Stimulated activated CD4-positive, alpha-beta T cell treated with anti-CD3 and anti-CD28 coated beads, Interleukin-15, amount 100 ng/mL, for 1 hour (primary cell): Measurements from ENCODE around the gene ZBTB43.
"Not testable (repeated sequence)": the region's sequence is repeated elsewhere in the genome, so short reads cannot be mapped to it uniquely, and the experiment has no call there.

Source experiments
- DNase-seq, 2 donors: peaks; one replicate each; pipeline ENCODE4 v3.0.0-alpha.2; 2020; ENCODE audit warnings: low read depth in 1 of 2, low spot score in 1 of 2

ZBTB43 gene

DNA sequence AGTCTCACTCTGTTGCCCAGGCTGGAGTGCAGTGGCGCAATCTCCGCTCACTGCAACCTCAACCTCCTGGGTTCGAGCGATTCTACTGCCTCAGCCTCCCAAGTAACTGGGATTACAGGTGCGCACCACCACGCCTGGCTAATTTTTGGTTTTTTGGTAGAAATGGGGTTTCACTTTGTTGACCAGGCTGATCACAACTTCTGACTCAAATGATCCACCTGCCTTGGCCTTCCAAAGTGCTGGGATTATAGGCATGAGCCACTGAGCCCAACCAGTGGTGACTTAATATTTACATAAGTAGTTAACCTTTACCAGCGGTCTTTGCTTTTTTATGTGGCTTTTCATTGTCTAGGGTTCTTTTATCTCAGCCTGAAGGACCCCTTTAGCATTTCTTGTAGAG lies 19.2 kb downstream of the ZBTB43 start:
- DNase-seq = not testable (repeated sequence)

- no peak for DNase-seq
Measured at GRCh38 chr9:126827227-126827626, 22.4 kb downstream of the ZBTB43 start.

DNA sequence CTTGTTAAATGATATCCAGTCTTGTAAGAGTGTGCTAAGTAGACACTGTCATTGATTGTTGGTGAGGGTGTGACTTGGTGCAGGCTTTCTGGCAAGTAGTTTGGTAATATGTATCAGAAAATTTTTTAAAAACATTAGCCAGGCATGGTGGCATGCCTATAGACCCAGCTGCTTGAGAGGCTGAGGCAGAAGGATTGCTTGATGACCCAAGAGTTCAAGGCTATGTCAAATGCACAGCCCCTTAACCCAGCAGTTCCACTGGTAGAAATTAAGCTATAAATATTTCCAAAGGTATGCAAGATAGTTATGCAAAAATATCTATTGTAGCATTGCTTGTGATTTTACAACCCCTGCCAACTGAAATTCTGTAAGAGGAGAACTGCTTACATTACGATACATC lies 24.2 kb downstream of the ZBTB43 start:
- no peak for DNase-seq

GRCh38 chr9:126830827-126831226 lies 26.0 kb downstream of the ZBTB43 start:
- DNase-seq = no peak

- DNase-seq = no peak
Measured at GRCh38 chr9:126832440-126832839, 27.6 kb downstream of the ZBTB43 start.

DNA sequence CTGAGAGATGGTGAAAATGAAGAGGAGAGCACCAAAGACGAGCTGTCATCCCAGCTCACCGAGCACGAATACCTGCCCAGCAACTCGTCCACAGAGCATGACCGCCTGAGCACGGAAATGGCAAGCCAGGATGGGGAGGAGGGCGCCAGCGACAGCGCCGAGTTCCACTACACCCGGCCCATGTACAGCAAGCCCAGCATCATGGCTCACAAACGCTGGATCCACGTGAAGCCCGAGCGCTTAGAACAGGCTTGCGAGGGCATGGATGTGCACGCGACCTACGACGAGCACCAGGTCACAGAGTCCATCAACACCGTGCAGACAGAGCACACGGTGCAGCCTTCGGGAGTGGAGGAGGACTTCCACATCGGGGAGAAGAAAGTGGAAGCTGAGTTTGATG lies 28.2 kb downstream of the ZBTB43 start:
- no peak for DNase-seq

GRCh38 chr9:126833710-126834345 lies 29.0 kb downstream of the ZBTB43 start:
- DNase-seq = no peak

DNA sequence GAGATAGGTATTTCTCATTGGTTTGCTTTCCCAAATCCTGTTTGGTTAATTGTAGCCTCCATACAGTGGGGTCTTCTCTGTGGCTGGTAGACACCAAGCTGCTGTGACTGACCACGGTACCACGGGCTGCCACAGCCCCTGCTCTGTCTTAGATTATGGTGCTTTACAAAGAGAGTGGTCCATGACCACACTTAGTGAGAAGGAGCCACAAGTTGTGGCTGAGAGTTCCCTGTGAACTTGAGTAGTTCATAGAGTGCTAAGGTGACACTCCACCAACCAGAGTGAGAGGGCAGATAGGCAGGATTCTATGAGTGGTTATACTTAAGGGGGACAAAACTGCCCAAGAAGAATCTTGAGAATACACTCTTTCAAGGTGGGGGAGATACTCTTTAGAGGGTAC lies 29.8 kb downstream of the ZBTB43 start:
- DNase-seq = no peak

DNA sequence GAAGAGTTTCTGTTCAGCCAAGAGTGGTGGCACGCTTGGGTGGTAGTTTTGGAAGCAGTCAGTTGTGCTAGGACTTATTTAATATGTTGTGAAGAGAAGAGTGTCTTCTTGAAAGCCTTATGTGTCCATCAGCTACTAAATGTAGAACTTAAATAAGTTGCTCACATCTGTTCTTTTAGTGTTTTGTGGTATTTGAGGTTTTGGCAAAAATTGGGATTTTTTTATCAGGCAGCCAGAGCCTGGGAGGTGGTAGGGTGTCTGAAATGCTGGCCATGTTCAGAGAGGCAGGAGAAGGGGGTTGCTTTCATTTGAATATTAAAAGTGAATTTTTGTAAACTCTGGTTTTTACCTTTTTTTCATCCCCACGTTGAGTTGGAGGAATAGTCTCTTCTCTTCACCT lies 31.4 kb downstream of the ZBTB43 start:
- DNase-seq = no peak

DNA sequence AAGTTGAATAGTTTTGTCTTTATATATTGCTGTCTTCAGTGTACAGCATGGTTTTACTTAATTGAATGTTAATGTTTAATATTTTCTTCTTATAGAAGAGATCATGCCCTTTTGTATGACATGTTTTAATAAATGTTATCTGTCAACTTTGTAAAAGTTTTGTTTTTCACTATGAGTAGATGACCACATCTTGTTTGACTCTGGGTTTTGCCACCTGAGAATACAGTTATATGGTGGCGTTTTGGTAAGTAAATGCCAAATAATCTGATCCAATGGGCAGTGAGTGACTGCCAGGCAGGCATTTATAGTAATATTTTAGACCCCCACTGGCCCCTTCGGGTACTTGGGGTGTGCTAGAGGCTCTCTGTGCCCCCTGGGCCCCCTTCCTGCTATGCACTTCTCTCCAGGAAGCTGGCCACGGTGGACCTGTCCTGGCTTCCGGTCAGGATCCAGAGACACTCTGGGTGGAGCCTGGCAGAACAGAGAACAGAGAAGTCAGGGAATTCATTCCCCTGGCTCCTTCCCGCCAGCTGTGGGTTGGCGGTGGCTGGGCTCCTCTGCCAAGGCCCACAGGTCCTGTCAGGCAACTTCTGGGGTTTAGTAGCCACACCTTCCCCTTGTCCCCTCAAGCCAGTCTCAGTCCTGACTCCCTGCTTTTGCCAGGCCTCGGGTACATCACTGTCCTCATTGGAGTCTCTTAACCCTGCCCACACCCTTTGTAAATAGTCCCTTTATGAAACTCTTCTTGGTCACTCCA lies 33.4 kb downstream of the ZBTB43 start:
- DNase-seq = no peak

- DNase-seq = no peak
Measured at GRCh38 chr9:126838895-126839294, 34.1 kb downstream of the ZBTB43 start.

DNA sequence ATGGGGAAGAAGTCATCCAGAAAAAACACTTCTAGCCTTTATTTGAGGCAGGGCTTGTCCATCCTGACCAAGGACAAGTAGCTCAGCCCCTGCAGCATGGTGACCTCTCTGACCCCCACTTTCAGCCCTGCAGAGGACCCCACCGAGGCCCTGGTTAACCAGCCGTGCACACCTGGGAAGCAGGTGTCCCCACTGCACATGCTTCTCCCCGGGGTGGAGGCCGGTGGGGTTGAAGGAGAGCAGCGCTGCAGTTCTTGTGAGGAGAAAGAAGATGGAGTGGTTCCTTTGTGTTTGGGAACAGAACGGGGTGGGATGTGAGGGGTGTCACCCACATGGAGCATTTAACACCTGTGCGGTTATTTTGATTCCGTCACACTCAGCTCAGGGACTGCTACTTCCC lies 34.5 kb downstream of the ZBTB43 start:
- no peak for DNase-seq

- no peak for DNase-seq
Measured at GRCh38 chr9:126842220-126842842, 37.5 kb downstream of the ZBTB43 start.

DNA sequence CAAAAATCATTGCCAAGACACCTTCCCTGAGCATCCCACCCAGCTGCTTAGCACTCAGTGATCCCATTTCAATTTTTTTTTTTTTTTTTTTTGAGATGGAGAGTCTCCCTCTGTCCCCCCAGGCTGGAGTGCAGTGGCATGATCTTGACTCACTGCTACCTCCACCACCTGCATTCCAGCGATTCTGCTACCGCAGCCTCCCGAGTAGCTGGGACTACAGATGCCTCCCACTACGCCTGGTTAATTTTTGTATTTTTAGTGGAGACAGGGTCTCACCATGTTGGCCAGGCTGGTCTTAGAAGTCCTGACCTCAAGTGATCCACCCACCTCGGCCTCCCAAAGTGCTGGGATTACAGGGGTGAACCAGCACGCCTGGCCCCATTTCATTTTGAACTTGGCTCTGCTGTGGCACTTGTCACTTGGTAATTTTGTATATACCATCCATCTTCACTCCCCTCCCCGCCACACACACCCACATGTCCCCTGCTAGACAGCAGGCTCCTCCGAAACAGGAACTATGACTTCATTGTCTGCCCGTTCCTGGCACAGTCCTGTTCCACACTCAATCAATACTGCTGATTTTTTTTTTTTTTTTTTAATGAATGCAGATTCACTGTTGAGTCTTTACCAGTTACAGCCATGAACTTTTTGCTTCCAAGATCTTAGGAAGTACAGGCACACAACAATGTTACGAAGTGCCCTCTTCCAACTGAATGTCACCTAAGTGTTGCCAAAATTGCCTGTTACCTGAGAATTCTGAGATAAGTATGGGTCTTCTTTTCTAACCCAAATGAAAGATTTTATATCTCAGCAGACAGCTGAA lies 38.3 kb downstream of the ZBTB43 start:
- DNase-seq = no peak

DNA sequence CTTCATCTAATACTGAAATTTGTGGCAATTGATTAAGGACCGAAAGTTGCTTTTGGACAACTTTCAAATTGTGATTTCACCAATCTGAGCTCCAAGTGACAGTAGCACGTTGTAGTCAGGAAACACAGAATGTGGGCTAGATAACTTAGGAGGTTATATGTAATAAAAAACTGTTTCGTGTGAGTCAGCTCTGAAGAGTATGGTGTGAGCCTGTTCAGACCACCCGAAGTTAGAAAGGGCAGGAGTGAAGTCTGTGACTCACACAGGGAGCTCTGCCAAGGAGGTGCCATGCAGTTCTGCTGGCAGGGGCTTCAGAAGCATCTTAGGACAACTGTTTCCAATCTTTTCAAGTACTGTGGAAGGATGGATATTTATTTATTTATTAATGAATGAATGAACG lies 39.2 kb downstream of the ZBTB43 start:
- no peak for DNase-seq

DNA sequence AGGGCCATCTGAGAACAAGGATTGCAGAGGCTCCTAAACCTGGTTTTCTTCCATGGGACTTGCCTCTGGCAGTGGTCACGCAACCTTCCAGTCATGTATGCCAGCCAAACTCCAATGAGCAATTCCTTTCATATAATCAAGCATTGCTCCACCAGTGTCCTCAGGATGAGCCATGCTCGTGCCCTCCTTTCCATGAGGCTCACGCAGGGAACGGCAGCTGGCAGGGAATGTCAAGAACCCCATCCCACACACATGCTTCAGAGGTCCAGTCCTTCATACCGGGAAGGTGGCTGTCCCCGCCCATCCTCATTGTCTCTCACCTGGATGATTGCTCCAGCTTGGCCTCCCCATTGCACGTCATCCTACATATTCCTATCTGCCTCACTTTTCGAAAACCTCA lies 42.2 kb downstream of the ZBTB43 start:
- DNase-seq = no peak

DNA sequence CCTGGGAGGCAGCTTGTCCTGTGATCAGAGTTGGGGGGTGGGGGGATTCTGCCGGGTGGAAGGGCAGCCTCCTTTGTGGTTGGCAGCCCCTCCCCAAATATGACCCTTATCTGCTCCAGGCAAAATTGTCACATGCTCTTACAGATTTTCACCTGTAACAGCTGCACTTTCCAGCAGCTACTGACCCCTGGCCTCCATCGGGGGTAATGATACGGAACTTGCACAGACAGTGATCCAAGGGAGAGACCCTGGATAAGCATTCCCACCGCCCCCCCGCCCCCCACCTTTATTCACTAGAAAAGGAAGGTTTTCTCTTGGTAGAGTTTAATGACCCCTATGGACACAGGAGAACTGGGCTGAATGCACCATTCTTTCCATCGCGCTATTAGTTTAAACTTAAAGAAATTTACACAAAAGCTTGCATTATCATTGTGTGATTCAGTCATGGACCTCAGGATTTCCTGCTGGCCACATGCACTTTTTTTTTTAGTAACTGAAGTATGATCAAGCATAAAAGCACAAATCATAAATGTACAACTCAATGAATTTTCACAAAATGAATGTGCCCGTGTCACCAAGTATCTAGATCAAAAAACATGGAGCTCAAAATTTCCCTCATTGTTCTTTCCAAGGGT lies 44.9 kb downstream of the ZBTB43 start:
- DNase-seq = no peak

DNA sequence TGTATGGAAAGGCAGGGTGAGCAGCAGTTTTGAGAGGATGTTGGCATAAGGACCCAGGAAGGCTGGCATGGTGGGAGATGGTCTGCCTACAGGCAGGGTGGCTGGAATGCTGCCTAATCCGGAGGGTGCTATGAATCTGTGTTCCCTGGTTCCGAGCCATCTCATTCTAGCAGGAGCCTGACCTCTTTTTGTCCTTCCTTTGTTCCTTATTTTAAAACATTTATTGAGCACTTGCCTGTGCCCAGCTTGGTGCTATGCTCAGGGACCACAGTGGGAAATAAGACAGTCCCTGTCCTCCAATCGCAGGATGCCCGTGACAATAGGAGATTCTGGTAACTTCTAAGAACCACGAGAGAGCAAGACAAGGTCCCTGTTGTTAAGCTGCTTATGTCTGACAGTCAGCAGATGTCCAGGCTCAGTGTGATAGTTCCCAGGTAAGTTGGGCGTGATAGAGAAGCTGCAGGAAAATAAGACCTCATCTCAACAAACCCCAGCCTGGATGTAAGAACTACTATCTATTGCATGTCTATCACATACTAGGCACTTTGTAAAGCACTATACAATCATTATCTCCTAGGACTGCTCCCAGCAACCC lies 46.5 kb downstream of the ZBTB43 start:
- DNase-seq = no peak

DNA sequence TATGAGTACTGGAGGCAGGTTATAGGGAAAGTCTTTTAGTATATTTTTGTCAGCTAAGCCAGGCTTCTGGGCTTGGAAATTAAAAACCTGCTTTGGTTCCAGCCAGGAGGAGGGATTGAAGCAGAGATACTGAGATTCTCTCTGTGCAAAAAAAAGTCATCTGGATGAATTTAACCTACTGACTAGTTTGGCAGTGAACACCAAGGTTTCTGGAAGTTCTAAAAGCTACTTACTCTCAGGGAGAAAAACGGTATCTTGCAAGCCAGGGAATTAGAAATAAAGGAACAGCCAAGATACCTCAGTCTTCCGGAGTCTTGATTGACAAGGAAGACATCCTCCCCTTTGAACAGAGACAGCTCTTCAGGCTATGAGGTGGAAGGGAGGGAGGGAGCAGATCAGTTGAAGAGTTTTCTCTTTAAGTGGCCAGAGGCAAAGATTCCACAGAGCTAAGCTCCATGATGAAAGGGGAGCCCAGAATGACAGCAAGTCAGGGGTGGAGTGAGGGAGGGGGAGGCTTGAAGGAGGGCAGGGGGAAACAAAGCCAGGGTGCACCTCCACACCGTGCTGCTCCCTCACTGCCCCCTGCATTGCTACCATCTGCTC lies 47.3 kb downstream of the ZBTB43 start:
- no peak for DNase-seq

- no peak for DNase-seq
Measured at GRCh38 chr9:126853667-126854066, 48.8 kb downstream of the ZBTB43 start.
